Glutamatergic neuron (in vitro differentiated cells): ENCODE data around the gene SART1. TPM values are rescaled to one million over a fixed set of nuclear protein-coding genes. Genes with fewer than 3 reads are reported as not detected.

ENCODE experiments used
- DNase-seq: peaks from one replicate; pipeline ENCODE4 v3.0.0; 2022
- H3K27ac Mint-ChIP-seq: one replicate; pipeline ENCODE4 v1.8.0; 2020; ENCODE audit warnings: mild to moderate bottlenecking, mixed read lengths, inconsistent platforms; ENCODE audit not compliant: unreplicated experiment
- H3K27me3 Mint-ChIP-seq: one replicate; pipeline ENCODE4 v1.8.0; 2020; ENCODE audit warnings: mild to moderate bottlenecking, moderate library complexity, mixed read lengths, inconsistent platforms; ENCODE audit not compliant: unreplicated experiment
- H3K36me3 Mint-ChIP-seq: one replicate; pipeline ENCODE4 v1.8.0; 2020; ENCODE audit warnings: mild to moderate bottlenecking, mixed read lengths, inconsistent platforms; ENCODE audit not compliant: unreplicated experiment
- H3K4me1 Mint-ChIP-seq: one replicate; pipeline ENCODE4 v1.8.0; 2020; ENCODE audit warnings: mild to moderate bottlenecking, low read depth, mixed read lengths, inconsistent platforms; ENCODE audit not compliant: unreplicated experiment
- H3K4me3 Mint-ChIP-seq: one replicate; pipeline ENCODE4 v1.8.0; 2020; ENCODE audit warnings: mild to moderate bottlenecking, mixed read lengths, inconsistent platforms; ENCODE audit not compliant: unreplicated experiment
- H3K9me3 Mint-ChIP-seq: one replicate; pipeline ENCODE4 v1.8.0; 2020; ENCODE audit warnings: mild to moderate bottlenecking, moderate library complexity, mixed read lengths, inconsistent platforms; ENCODE audit not compliant: unreplicated experiment
- CTCF ChIP-seq: fragments of 200-600 bp; sonication (generic); IDR thresholded peaks from one replicate; pipeline ENCODE4 v1.5.0; 2021; ENCODE audit not compliant: partially characterized antibody, unreplicated experiment
- total RNA-seq: library from RNA; stranded (reverse); fragmentation: NEBNext Ultra II Directional; extraction: Animal tissue kit (Norgen Biotek cat#: 25700); gene quantifications from one replicate; pipeline ENCODE4 v1.2.1, GENCODE V29; 2021; ENCODE audit not compliant: unreplicated experiment

The SART1 gene
- total RNA-seq, 1 donor from 2014 or later, result 52.3 TPM

- no peak overlapping the region for H3K27ac Mint-ChIP-seq
- no peak for DNase-seq
Measured at GRCh38 chr11:65932558-65932919, 29.0 kb upstream of the SART1 start.

GRCh38 chr11:65934014-65934413 lies 27.5 kb upstream of the SART1 start:
- Mint-ChIP-seq H3K4me1 (peaks cover 2% of the 10 kb centered on the region), H3K27me3 (no peaks in the 10 kb centered on the region), H3K36me3 (no peaks in the 10 kb centered on the region), H3K9me3 (no peaks in the 10 kb centered on the region), H3K27ac (no peak overlapping the region), H3K4me3 (no peak overlapping the region)
- no peak for DNase-seq
- no peak for TF ChIP-seq CTCF

More at GRCh38 chr11:65932558-65932919, 29.0 kb upstream of the SART1 start:
- TF ChIP-seq CTCF, result peak; percentile 38
- Mint-ChIP-seq H3K36me3 (no peaks in the 10 kb centered on the region), H3K27me3 (no peaks in the 10 kb centered on the region), H3K9me3 (no peaks in the 10 kb centered on the region), H3K4me3 (no peak overlapping the region), H3K4me1 (peaks cover 2% of the 10 kb centered on the region)

GRCh38 chr11:65937766-65938165 lies 23.8 kb upstream of the SART1 start:
- no peak overlapping the region for H3K4me3 Mint-ChIP-seq
- H3K27me3 Mint-ChIP-seq, result peaks cover 3% of the 10 kb centered on the region
- H3K9me3 Mint-ChIP-seq, result peaks cover 5% of the 10 kb centered on the region
- TF ChIP-seq CTCF, result no peak
- H3K36me3 Mint-ChIP-seq, result no peaks in the 10 kb centered on the region
- no peak for DNase-seq
- peaks cover 2% of the 10 kb centered on the region for H3K4me1 Mint-ChIP-seq
- H3K27ac Mint-ChIP-seq, result no peak overlapping the region

GRCh38 chr11:65941720-65942310 lies 19.7 kb upstream of the SART1 start:
- DNase-seq, result no peak
- H3K9me3 Mint-ChIP-seq, result peaks cover 5% of the 10 kb centered on the region
- H3K4me3 Mint-ChIP-seq, result no peak overlapping the region
- H3K4me1 Mint-ChIP-seq, result no peaks in the 10 kb centered on the region
- H3K36me3 Mint-ChIP-seq, result no peaks in the 10 kb centered on the region
- TF ChIP-seq CTCF, result no peak
- H3K27ac Mint-ChIP-seq, result no peak overlapping the region
- H3K27me3 Mint-ChIP-seq, result peaks cover 3% of the 10 kb centered on the region

- Mint-ChIP-seq H3K27me3 (peaks cover 6% of the 10 kb centered on the region), H3K4me1 (no peaks in the 10 kb centered on the region), H3K27ac (no peak overlapping the region)
Measured at GRCh38 chr11:65942531-65942930, 19.0 kb upstream of the SART1 start.

More at GRCh38 chr11:65942531-65942930, 19.0 kb upstream of the SART1 start:
- Mint-ChIP-seq H3K9me3 (peaks cover 5% of the 10 kb centered on the region), H3K4me3 (no peak overlapping the region), H3K36me3 (no peaks in the 10 kb centered on the region)
- DNase-seq, result no peak
- TF ChIP-seq CTCF, result no peak
